NOMO-1 treated with DMSO at 0.1 percent for 48 hours (cell line): ENCODE measurements around the gene TSPAN5.
A peak's percentile ranks its signal among the peaks of the same experiment; 100 is the strongest.
"Not testable (repeated sequence)": the region's sequence is repeated elsewhere in the genome, so short reads cannot be mapped to it uniquely, and the experiment has no call there.

Source experiments
- DNase-seq: peaks from one replicate; lab custom pipeline; 2025; ENCODE audit not compliant: unreplicated experiment; lab: John Stamatoyannopoulos, UW

TSPAN5 gene

GRCh38 chr4:98658287-98659105, at the start of gene TSPAN5:
TSPAN5 (minus strand) TSS chr4:98658611.
- peak; percentile 54 for DNase-seq

GRCh38 chr4:98706935-98707334, 48.5 kb upstream of the TSPAN5 start:
- no peak for DNase-seq

- no peak for DNase-seq
Measured at GRCh38 chr4:98706200-98706813, 47.9 kb upstream of the TSPAN5 start.

DNA sequence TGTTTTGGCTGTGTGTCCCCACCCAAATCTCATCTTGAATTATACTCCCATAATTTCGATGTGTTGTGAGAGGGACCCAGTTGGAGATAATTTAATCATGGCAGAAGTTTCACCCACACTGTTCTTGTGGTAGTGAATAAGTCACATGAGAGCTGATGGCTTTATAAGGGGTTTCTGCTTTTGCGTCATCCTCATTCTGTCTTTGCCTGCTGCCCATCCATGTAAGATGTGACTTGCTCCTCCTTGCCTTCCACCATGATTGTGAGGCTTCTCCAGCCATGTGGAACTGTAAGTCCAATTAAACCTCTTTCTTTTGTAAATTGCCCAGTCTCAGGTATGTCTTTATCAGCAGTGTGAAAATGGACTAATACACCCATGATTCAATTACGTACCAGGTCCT, 47.2 kb upstream of the TSPAN5 start:
- not testable (repeated sequence) for DNase-seq

DNA sequence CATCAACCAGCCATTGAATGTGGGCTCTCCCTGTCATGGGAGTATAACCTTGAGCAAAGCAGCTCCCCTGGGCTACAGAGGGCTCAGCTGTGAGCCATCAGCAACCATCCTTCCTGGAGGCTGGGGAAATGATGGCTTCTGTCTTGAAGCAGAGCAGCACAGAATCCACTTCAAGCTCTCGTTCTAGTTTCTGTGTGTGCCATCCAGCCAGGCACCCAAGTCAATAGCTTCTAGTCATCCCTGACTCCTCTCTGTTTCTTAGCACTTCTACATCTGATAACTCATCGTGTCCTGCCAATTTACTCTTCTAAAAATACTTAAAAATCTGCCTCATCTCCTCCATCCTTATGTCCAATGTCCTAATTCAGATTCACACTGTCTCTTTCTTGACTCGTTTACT, 42.2 kb upstream of the TSPAN5 start:
- no peak for DNase-seq

- DNase-seq = no peak
Measured at GRCh38 chr4:98694076-98694475, 35.7 kb upstream of the TSPAN5 start.

GRCh38 chr4:98692411-98692810, 34.0 kb upstream of the TSPAN5 start:
- DNase-seq = no peak

GRCh38 chr4:98691588-98691987, 33.2 kb upstream of the TSPAN5 start:
- DNase-seq = no peak

GRCh38 chr4:98689507-98690174, 31.2 kb upstream of the TSPAN5 start:
- no peak for DNase-seq

DNA sequence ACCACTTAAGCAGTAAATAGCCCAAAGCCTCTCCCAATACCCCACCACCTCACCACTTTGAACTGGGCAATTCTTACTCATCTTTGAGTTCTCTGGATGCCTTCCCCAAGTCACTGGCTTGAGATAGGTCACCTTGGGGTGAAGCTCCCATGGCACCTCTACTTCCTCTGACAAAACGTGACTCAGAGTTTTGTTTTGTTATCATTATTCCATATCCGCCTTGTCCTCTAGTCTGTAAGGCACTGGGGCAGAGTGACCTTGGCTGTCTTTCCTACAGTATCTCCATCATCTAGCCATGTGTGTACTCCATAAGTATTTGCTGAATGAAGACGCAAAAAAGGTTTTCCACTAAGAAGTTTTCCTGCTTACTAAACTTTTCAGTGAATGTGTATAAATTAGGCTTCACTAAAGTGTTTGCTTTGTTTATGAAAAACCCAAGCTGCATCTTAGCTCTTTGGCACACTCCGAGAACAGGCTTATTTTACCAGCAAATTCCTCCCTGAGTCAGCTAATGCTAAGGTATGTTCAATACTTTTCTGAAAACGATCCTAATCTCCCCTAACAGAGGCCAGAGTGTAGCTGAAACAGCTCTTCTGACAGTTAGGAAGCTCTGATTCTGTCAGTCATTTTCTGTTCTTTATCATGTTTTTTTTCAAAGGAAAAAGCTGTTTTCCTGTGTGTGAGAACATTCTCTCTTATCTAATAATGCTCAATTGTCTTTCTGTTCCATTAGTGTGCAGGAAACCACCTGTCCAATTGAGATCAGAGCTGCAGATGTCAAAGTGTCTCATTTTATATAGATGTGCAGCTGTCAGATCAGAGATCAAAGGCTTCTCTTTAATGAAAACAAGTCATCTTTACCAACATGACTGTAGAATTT, 30.2 kb upstream of the TSPAN5 start:
- DNase-seq = no peak

DNA sequence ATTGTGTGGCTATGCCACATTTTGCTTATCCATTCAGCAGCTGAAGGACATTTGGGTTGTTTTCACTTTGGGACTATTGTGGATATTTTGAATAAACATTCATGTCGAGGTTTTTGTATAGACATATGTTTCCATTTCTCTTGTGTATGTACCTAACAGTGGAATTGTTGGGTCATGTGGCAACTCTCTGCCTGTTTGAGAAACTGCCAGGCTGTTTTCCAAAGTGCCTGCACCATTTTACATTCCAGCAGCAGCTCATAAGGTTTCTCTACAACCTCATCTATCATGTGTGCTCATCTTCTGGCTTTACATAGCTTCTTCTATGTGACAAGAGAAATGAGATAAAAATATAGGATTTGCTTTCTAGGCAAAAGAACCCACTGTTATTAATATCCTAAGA, 29.5 kb upstream of the TSPAN5 start:
- DNase-seq = no peak

DNA sequence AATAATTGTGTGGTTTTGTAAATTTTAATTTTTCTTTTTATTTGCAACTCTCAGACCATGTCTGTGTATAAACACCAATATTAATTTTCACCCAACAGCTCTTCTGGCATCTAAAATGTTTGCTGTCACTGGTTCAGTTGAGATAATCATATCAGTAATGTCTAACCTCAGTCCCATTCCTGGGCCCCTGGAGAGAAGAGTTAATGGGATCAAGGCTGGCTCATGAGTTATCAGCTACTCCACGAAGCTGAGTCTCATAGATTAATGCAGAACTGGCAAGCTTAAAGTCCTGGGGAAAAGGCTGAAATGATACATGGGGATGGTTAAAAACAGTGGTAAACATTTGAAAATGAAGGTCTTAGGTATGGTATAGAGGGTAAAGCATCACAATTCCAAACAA, 28.4 kb upstream of the TSPAN5 start:
- no peak for DNase-seq

DNA sequence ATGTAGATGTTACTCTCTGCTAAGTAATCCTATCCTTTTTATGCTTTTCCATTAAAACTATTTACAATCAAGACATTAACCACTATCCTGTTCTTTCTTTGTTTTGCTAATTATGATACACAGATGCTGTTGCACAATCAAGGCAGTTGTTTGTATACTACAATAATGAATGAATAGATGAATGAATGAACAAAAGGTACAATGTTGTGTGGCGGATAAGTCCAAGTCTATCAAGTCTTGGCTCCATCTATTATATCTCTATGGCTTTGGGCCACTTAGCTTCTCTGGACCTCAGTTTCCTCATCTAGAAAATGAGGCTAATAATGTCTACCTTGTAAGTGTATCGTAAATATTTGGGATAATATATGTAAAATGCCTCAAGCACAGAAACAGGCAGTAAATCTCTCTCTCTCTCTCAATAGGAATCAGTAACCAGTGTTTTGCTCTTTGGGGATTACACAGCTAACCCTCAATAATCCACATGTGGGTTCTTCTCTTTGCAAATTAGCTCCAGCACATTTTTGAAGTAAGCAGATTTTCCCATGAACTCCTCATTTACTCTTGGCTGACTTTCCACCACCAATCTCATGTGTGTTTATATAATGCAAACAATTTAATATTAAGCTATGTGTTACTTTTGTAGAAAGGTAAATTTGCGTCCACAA, 27.8 kb upstream of the TSPAN5 start:
- DNase-seq = no peak

- DNase-seq = no peak
Measured at GRCh38 chr4:98685225-98686042, 27.0 kb upstream of the TSPAN5 start.

DNA sequence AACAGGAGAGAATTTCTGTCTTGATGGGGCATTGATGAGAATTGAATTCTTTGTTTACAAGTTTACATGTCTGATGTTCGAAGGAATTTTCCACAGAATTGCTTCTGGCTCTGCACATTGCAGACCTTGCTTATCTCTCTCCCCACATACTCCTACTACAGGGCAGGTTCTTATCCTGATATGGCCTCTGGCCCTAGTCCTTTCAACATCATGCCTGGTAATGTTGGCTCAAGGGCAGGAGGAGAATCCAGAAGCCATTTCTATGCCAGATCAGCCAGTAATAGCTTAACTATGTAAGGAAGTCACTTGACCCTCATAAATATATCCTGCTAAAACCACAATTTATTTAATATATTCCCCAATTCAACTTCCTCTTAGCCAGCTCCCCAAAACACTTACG, 24.3 kb upstream of the TSPAN5 start:
- DNase-seq = no peak

GRCh38 chr4:98680806-98681205, 22.4 kb upstream of the TSPAN5 start:
- no peak for DNase-seq

DNA sequence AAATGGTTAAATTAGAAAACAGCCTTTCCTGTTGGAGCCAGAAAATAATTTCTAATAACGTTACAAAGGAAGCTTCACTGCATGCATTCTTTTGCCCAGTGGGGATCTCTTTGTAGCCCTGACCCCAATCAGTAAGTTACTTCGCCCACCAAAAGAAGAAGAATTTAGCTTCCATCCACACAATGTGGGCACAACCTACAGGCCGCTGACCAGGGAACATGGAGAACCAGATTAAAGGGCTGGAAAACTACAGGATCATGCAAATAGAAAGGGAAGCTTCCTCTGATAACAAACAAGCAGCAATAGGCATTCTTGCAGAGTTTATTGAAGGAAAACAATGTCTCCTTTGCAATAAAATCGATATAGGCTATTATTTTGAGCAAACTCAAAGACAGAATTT, 21.3 kb upstream of the TSPAN5 start:
- no peak for DNase-seq

DNA sequence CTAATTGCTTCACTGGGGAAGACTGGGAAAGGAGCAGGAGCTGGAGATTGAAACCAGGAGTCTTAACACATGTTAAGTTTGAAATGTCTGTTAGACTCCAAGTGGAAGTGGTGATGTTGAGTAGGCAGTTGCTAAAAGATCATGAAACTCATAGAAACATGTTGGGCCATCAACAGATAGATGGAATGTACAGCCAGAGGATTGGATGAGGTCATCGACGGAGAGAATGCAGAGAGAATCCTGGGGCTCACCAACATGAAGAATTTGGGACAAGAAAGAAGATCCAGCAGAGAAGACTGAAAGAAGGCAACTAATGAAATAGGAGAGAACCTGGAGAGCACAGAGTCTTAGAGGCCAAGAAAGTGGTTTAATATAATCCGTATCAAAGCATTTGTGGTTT, 19.4 kb upstream of the TSPAN5 start:
- no peak for DNase-seq

DNA sequence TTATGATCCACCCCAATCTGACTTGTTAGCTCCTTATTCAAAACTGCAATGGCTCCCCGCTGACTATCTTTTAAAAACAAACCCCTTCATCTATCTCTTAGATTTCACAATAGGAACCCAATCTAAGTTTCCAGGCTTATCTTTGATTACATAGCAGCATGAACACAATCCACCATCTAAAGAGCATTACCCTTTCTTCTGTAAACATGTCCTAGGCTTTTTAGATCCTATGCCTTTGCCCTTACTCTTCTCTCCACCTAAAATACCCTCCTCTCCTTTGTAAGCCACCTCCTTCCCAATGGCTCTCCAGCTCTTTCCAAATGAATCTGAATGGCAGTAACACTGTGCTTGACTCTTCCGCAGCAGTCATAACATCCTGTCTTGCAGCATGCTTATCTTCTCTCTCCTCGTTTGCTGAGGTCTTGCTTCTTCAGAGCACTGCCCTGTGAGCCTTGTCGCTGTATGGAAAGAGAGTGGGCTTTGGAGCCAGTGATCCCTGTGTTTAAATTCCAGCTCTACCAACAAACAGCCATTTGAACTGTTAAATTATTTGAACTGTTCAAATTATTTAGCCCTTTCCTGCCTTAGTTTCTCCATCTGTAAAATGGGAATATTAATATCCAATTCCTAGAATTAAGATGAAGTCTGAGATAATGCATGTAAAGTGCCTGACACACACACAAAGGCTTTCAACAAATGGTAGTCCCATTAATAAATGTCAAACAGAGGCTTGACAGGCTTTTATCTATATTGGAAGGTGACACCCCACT, 16.2 kb upstream of the TSPAN5 start:
- DNase-seq = no peak
